ENCODE measurements around the gene ZNF134. TPM values are rescaled to one million over a fixed set of nuclear protein-coding genes. Genes with fewer than 3 reads are reported as not detected.

ZNF134 gene
- total RNA-seq = 1 to 10 TPM; 7.4 to 9.0 TPM
- long read RNA-seq, full-length matches to known transcripts = 10 of 12 reads
- long read RNA-seq, partial matches to known transcripts = 0 of 12 reads
- long read RNA-seq, other reads (novel, unspliced or antisense) = 2 of 12 reads

DNA sequence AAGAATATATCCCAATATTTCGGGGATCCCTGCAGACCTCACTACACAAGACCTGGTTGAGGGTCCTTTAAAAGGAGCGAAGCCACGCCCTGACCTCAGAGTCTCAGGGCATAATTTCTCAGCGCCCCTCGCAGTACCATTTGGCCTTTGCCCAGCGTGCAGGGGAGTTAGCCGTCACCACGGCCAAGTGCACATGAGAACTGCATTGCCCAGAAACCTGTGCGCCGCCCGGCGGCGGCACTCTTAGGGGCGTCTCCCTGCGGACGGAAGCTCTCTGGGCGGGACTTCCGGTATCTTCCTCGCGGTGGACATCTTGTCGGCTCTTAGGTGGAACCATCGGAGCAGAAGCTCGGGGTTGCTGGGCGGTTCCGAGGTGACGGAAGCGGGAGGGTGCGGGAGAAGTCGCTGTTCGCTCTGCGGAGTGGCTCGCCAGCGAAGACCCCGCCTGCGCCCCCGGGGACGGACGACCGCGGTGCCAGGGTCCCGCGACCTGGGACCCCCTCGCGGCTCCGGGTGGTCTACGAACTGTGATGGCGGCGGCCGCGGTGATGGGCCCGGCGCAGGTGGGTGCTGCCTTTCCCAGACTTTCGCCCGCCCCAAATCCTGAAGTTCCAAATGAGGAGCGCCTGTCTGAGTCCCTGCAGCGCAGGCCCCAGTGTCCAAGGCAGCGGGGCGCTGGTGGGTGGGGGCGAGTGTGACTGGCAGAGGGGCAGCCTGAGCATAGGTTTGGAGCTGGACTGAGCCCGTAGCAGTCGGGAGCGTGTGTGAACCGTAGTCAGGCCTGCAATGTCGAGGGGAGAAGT, at the start of gene ZNF134:
ZNF134 (plus strand) TSS at position 302 of the 803 bp plus-strand sequence. CDS start 5,227 bp downstream, outside the sequence.
- intact Hi-C loops (cut with DNase I, micrococcal nuclease) = no loop called here
- peak; percentile 100 for ATAC-seq
- peak; percentile 90 to 97 for DNase-seq

DNA sequence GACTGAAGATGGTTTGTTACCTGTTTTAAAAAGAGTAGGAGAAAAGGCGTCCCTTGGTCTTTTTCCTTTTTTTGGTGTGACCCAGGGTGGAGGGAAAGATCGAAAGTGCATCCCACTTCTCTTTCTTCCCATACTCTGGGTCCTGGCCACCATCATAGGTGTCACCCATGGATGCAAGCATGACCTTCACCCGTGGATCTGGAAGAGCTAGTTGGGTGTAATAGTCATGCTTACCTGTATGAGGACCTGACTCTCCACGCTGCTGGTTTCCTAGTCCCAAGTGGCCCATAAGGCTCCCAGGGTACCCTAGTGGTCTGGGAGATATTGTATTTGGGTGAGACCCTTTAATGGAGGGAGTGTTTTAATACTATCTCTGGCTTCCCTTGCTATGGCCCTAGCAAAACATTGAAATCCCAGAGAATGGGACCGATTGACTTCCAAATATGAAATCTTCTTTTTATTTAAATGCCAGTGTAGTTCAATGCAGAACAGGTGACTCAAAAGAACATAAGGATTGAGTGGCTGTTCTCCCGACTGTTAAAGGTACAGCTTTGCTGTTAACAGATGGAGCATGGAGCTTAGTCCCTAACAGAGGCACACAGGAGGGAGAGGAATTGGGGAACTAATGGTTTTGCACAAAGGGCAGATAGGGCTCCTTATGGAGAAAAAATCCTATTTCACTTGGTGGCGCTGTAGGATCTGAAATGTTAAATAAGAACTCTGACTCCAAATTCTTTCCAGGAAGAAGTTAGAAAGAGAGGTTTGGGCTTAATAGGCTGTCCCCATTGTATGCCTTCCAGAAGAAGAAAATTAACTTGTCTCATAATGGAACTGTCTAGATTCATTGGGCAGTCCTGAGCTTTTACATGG, 47.4 kb upstream of the ZNF134 start:
- ATAC-seq = no peak
- intact Hi-C loops (cut with DNase I, micrococcal nuclease) = no loop called here
- no peak for DNase-seq

DNA sequence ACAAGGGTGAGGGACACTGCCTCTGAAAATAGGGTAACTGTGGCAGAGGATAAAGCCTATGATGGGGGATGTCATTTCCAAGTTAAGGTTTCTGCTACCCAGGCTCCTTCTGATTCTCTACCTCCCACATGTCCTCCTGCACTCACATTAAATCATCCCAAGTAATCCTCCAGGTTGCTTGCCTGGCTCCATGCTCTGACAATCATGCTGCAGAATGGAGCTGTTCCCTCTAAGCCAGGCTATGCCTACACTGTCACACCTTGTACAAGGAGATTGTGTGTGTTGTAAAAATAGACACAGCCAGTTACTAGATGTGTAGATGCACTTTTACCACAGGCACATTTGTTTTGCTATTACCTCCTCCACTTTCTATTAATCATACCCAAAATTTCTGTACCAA, 43.3 kb upstream of the ZNF134 start:
- DNase-seq = no peak
- no peak for ATAC-seq
- intact Hi-C loops (cut with DNase I, micrococcal nuclease) = no loop called here

DNA sequence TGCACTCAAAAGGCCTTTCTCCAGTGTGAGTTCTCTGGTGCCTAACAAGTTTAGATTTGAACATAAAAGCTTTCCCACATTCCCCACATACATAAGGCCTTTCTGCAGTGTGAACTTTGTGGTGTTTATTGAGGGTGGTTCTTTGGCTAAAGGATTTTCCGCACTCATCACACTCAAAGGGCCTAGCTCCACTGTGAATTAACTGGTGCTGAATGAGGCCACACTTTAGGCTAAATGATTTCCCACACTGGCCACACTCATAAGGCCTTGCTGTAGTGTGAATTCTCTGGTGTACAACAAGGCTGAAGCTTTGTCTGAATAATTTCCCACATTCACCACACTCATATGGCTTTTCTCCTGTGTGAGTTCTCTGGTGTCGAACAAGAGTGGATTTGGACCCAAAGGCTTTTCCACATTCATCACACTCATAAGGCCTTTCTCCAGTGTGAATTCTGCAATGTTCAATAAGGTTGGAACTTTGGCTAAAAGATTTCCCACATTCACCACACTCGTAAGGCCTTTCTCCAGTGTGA, 41.6 kb upstream of the ZNF134 start:
- DNase-seq (no peak), ATAC-seq (no peak)
- intact Hi-C loops (cut with DNase I, micrococcal nuclease) = no loop called here

DNA sequence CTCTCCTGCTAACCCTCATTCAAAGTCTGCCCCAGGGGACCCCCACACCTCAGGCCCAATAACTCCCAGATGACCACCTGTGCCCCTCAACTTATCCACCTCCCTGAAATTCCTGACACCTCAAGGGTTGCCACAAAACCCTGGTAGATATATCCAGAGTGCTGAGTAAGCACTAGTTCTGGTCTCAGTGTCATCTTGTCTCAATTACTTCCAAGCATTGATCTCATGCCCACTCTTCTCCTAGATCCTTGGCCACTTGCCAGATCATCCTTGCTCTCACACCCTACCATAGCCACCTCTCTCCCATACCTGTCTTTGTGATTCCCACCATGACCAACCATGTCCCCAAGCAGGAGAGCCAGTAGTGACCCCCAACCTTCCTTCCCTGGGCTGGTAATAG, 37.4 kb upstream of the ZNF134 start:
- DNase-seq (no peak), ATAC-seq (no peak)

DNA sequence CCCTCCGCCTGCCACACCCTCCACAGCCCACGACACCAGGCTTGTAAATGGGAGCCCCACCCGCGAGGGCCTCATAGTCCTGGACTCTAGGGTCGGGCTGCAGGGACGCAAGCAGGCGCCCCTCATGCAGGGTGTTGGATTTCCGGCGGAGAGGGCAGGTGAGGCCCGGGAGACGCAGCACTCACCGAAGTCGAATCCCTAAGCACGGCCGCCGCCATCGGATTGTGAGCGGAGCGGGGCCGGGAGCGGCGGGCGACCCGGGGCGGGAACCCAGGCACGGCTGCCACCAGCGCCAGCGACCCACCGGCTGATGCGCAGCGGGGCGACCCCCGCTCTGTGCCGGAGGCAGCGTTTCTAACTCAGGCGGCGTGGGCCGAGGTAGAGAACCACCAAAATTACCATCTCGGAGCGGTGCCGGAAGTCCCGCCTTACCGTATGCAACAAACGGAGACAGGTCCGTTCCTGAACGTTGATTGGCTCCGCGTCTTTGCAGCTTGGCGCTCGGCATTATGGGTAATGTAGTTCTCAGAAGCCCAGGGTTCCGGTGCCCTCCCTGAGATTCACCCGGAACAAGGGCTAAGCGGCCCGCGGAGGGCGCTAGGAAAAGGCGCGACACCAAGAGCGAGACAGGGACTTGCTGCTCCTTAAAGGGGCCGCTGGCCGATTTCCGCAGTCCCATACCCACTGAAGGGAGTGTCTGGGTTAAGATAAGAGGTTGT, 35.4 kb upstream of the ZNF134 start, which contains the start of gene ZNF416:
ZNF416 (minus strand) TSS at position 425 of the 719 bp plus-strand sequence; CDS start at position 218, 207 bp downstream.
- peak; percentile 97 to 98 for DNase-seq
- intact Hi-C loops (cut with DNase I, micrococcal nuclease) = no loop called here
- ATAC-seq = peak; percentile 99

More for the DNA sequence above, 37.4 kb upstream of the ZNF134 start:
- intact Hi-C loops (cut with DNase I, micrococcal nuclease) = no loop called here

DNA sequence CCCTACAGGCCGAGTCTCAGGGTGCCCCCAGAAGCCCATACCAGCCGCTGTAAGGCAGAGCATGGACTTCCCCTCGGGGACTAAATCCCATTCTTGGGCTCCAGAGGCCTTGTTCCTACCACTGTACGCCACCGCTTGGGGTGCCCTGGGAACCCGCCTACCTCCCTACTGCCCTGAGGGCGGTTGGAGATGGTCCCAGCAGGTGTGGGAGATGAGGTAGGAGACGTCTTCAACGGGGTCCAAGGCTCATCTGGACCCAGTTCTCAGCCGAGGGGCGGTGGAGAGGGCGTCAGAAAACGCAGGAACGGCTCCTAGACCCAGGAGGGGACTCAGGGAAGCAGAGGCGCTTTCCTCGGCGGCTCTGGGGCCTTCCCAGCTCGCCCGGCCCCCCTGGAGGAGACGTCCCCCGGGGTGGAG, 30.9 kb upstream of the ZNF134 start:
- intact Hi-C loops (cut with DNase I, micrococcal nuclease) = no loop called here
- DNase-seq (peak in 1 of 2 donors; percentile 7), ATAC-seq (no peak)

DNA sequence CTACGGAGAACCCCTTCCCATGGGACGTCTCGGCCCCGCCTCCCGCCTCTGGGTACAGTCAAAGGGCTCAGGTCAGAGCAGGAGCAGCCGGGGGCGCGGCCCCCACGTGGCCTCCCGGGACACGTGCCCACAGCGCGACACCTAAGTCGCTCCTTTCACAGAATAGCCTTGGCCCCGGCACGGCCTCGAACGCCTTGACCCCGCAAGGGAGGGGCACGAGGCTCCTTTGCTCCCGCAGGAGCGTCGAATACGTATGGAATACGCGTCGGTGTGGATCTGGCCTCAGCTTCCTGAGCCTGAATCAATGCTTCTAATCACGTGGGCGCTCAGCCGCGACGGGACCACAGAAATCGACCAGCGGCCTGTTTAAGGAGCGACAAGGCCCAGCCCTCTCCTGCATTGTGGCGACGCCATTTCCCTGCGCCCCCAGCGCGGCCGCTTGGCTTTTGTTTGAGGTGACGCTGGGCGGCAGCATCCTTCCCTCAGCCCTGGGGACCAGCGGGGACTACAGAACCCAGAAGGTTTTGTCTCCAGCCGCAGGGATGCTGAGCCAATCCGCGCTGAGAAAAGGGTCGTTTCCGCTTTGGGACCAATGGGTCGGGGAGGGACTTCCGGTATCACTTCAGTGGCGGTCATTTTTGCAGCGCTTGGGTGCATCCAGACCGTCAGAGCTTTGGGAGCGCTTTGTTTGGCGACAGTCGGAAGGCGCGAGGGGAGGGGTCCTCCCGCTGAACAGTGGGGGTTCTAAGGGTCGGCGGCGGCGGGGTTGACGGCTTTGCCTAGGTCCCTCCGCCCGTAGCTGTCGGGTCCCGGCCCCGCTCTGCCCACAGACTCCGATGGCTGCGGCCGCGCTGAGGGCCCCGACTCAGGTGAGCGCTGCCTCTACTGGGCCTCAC, 30.3 kb upstream of the ZNF134 start, which contains the start of gene ZIK1:
ZIK1 (plus strand) TSS at position 625 of the 896 bp plus-strand sequence; CDS start at position 837, 212 bp downstream.
- intact Hi-C loops (cut with DNase I, micrococcal nuclease) = no loop called here
- DNase-seq (peak; percentile 75 to 87), ATAC-seq (peak; percentile 44)

DNA sequence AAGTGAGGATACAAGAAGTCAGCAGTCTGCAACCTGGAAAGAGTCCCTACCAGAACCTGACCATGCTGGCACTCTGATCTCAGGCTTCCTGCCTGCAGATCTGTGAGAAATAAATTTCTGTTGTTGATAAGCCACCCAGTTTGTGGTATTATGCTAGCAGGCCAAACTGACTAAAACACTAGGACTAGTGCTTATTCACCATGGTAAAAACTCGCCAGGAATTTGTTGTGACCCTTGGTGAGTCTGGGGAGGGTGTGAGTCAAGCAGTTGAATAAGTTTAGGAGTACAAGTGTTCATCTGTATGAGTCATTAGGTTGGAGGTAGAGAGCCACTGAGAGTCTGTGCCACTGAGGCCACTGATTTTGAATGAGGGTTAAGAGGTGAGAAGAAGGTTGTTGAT, 26.5 kb upstream of the ZNF134 start:
- DNase-seq (no peak), ATAC-seq (no peak)
- intact Hi-C loops (cut with DNase I, micrococcal nuclease) = no loop called here

DNA sequence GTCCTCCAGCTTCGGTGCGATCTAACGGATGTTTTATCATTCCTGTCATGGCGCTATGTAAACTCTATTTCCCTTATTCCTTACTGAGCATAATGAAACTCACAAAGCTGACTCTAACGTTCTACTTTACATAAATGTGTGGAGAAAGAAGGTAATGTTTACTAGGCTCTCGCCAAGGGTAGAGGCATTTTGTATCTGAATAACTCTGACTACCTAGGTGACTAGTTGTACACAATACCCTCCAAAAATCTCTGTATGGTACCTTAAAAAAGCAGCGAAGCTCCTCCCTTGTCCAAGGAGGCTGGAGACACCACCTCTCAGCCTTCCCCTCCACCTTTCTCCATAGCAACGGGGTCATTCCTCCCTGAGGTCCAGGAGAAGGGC, 14.7 kb upstream of the ZNF134 start:
- DNase-seq (no peak), ATAC-seq (no peak)
- intact Hi-C loops (cut with DNase I, micrococcal nuclease) = no loop called here

DNA sequence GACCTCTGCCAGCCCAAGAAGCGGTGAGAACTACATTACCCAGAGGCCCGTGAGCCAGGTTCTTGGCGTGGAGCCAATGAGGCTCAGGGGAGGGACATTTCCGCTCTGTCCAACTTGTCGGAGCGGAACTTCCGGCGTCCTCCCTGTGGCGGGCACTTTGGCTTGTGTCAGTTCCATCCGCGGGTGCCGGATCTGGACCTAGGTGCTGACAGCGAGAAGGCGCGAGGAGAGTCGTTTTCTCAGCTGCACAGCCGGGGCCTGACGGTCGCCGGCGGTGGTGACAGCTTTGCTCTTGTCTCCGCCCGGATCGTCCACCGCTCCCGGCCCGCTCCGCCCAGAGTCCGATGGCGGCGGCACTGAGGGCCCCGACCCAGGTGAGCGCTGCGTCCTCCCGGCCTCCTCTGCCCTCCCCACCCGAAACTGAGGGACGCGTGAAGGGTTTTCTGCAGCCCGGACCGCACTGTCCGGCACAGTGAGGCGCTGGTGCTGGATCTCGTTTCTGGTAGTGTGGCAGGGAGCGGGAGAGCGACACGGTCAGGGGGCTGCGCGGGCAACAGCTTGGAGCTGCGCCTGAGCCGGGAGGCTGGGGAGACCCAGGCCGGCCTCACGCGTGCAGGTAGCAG, 14.2 kb upstream of the ZNF134 start, which contains the start of gene ZNF530:
ZNF530 (plus strand) TSS at position 125 of the 623 bp plus-strand sequence. CDS start 4,461 bp downstream, outside the sequence.
- peak; percentile 100 for ATAC-seq
- intact Hi-C loops (cut with DNase I, micrococcal nuclease) = no loop called here

DNA sequence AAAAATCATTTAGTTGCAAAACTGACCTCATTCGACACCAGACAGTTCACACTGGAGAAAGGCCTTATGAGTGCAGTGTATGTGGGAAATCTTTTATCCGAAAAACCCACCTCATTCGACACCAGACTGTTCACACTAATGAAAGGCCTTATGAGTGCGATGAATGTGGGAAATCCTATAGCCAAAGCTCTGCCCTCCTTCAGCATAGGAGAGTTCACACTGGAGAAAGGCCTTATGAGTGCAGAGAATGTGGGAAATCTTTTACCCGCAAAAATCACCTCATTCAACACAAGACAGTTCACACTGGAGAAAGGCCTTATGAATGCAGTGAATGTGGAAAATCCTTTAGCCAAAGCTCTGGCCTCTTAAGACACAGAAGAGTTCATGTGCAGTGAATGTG, 7.1 kb upstream of the ZNF134 start:
- DNase-seq = no peak
- ATAC-seq = no peak
- intact Hi-C loops (cut with DNase I, micrococcal nuclease) = no loop called here

More for the DNA sequence above, 14.2 kb upstream of the ZNF134 start, which contains the start of gene ZNF530:
- DNase-seq = peak; percentile 94 to 95

DNA sequence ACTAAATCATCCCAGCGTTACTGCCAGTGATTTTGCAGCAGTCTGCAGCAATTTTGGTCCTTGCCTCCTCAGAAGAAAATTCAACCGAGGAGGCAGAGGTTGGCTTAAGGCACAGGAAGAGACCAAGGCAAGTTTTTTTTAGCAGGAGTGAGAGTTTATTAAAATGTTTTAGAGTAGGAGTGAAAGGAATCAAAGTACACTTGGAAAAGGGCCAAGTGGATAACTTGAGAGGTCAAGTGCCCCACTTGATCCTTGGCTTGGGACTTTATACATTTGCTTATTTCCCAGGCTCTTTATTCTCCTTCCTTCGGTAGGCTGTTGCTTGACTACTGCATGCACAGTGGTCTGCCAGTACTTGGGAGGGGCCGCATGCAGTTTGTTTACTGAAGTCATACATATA, 2.9 kb upstream of the ZNF134 start:
- ATAC-seq (no peak), DNase-seq (no peak)
- intact Hi-C loops (cut with DNase I, micrococcal nuclease) = no loop called here

DNA sequence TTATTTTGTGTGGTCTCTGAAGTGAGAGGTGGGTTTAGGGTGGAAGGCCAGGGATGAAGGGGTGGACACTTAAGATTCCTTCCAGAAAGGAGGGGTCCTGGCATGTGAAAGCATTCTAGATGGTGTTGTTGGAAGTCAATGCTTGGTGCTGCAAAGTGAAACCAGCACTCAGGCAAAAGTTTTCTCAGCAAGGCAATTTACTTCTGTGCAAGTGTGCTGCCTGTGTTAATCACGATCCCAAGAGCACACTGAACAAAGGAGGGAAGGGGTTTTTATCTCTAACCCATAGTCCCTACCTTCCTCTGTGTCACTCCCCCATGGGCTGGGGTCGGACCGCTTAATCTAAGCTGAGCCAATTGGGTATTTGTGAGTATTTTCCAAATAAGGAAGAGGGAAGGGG, 1.3 kb downstream of the ZNF134 start:
- intact Hi-C loops (cut with DNase I, micrococcal nuclease) = no loop called here

DNA sequence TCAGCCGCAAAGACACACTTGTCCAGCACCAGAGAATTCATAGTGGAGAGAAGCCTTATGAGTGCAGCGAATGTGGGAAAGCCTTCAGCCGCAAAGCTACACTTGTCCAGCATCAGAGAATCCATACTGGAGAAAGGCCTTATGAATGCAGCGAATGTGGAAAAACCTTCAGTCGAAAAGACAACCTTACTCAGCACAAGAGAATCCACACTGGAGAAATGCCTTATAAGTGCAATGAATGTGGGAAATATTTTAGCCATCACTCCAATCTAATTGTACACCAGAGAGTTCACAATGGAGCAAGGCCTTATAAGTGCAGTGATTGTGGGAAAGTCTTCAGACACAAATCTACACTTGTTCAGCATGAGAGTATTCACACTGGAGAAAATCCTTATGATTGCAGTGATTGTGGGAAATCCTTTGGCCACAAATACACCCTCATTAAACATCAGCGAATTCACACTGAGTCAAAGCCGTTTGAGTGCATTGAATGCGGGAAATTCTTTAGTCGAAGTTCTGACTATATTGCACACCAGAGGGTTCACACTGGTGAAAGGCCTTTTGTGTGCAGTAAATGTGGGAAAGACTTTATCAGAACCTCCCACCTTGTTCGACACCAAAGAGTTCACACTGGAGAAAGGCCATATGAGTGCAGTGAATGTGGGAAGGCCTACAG, 6.8 kb downstream of the ZNF134 start:
- intact Hi-C loops (cut with DNase I, micrococcal nuclease) = no loop called here
- ATAC-seq (no peak), DNase-seq (no peak)

More for the DNA sequence above, 1.3 kb downstream of the ZNF134 start:
- DNase-seq (no peak), ATAC-seq (no peak)

DNA sequence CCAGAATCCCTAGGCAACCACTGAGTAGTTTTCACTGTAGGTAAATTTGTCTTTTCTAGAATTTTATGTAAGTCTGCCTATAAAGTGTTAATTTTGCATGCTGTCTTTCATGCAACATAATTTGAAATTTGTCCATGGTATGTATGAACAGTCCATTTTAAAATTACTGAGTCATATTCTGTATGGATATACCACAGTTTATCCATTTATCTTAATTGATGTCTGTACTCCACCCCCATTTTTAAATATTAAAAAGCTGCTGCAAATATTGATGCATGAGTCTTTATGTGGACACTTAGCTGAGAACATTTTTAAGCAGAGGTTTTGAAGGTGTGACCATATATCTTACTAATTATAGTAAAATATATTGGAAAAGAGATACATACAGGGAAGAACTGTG, 9.0 kb downstream of the ZNF134 start:
- intact Hi-C loops (cut with DNase I, micrococcal nuclease) = no loop called here
- ATAC-seq (no peak), DNase-seq (no peak)

All from left colon (tissue), 2 donors.